ENCODE data around the gene PFN1.
"Not testable (repeated sequence)": the region's sequence is repeated elsewhere in the genome, so short reads cannot be mapped to it uniquely, and the experiment has no call there.

The PFN1 gene

DNA sequence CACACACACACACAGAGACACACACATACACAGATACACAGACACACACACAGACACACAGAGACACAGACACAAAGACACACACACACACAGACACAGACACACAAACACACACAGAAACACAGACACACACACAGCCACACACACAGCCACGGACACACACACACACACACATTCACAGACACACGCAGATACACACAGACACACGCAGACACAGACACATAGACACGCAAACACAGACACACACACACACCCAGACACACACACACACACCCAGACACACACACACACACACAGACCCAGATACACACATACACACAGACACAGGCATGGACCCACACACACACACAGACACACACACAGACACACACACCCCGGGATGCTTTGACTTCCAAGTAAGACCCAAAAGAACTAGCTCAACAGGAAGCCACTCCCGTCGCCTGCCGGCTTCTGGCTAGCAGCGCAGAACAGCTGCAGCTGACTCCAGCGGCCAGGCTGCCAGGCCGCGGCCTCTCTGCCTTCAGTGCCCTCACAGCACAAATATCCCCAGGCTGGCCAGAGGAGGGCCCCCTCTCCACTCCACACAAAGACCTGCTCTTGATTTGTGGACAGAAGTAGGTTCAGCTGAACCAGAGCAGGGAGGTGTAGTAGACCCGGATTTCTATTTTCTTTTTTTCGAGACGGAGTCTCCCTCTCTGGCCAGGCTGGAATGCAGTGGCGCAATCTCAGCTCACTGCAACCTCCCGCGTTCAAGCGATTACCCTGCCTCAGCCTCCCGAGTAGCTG, 39.4 kb downstream of the PFN1 start:
- Histone ChIP-seq H3K4me2 (peak overlapping the region; percentile 52 to 78 (median 71)), H3K9ac (peak overlapping the region; percentile 21 to 66 (median 49); a peak in 20 of 22 replicates), H3K36me3 (no peaks in the 10 kb centered on the region), H3K4me1 (peaks cover 18 to 31% (median 24%) of the 10 kb centered on the region in 10 experiments), H4K20me1 (no peaks in the 10 kb centered on the region), H3K27me3 (no peaks in the 10 kb centered on the region), H3K9me3 (replicated peaks in 1 of 11) (no peaks in the 10 kb centered on the region), H3K4me3 (no peak overlapping the region), H3K27ac (peak overlapping the region in 10 of 11 experiments; percentile 49 to 71 (median 65); a peak in 20 of 22 replicates)
- TF ChIP-seq Cebpa-rat (IDR thresholded peaks at IDR 0.05) = no peak

DNA sequence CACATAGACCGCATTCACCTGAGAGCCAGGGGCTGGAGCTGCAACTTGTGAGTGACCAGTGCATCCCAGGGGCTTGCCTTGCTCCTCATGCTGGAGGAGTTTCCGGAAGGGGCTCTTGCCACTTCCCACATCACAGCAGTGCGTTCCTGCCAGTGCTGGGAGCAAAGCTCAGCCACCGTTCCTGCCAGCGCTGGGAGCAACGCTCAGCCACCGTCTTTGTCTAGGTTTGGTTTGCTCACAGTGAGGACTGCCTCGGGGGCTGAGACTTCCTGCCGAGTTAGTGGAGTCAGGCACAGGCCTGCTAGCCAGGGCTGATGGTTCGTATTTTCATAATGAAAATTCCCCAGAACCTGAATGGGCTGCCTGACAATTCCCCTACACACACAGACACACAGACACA, 40.0 kb downstream of the PFN1 start:
- Histone ChIP-seq H3K4me3 (no peak overlapping the region), H3K4me2 (peak overlapping the region; percentile 52 to 78 (median 71)), H4K20me1 (no peaks in the 10 kb centered on the region; a peak in 1 of 22 replicates), H3K27me3 (no peaks in the 10 kb centered on the region), H3K27ac (peak overlapping the region in 10 of 11 experiments; percentile 49 to 71 (median 65); a peak in 19 of 22 replicates), H3K9ac (peak overlapping the region; percentile 1 to 66 (median 49); a peak in 18 of 22 replicates), H3K36me3 (no peaks in the 10 kb centered on the region), H3K4me1 (peaks cover 21 to 35% (median 28%) of the 10 kb centered on the region in 10 experiments), H3K9me3 (replicated peaks in 1 of 11) (no peaks in the 10 kb centered on the region)
- no peak for TF ChIP-seq Cebpa-rat (IDR thresholded peaks at IDR 0.05)

DNA sequence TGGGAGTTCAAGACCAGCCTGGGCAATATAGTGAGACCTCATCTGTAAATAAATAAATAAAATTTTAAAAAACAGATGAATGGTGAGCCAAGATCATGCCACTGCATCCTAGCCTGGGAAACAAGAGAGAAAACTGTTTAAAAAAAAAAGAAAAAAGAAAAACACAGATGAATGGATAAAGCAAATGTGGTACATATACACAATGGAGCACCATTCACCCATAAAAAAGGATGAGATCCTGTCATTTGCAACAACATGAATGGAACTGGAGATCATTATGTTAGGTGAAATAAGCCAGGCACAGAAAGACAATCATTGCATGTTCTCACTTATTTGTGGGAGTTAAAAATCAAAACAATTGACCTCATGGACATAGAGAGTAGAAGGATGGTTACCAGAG, 41.7 kb downstream of the PFN1 start:
- H3K4me2 ChIP-seq; H3K4me3 ChIP-seq; H3K9me3 ChIP-seq (replicated peaks in 1 of 11); H3K27ac ChIP-seq; H3K27me3 ChIP-seq; H4K20me1 ChIP-seq; H3K36me3 ChIP-seq; H3K9ac ChIP-seq: not testable (repeated sequence)
- peaks cover 34 to 44% (median 38%) of the 10 kb centered on the region in 10 experiments for H3K4me1 ChIP-seq

DNA sequence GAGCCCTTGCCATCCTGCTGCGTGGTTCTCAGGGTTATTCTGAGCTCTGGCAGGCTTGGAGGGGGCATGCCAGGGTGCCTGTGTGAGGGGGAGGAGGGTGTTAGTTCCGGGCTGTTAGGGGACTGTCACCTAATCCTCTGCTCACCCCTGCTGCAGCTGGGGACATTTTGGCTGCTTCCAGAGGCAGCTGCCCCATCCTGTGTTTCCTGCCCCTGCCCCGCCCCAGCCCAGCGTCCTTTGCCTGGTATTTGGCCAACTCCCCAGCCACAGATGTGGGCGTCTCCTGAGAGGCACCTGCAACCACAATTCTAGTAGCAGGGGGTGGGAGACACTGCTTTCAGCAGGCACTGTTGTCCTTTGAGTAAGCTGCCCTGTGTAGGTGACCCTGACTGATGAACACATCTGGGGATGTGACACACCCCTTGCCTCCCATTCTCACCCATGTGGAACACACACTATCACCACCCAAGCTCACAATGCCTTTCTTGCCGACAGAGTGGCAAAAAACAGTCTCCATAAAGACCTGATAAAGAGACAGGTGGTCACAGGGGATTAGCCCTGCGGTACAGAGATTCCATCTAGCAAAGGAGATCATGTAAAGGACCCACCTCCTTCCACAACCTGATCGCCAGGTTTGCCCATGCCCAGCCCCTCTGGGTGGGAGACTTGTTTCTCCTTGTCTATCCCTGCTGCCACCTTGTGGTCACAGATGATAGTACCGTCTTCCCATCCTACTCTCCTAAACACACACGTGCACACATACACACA, 45.1 kb downstream of the PFN1 start, which contains the start of gene CHRNE:
Gene CHRNE, minus strand, starts transcription at position 48 of the 768 bp plus-strand sequence. Its CDS starts 35 bp downstream, at position 13.
- Histone ChIP-seq H3K4me2 (peak within 1 kb of the TSS; percentile 57 to 89 (median 71)), H3K36me3 (0 out of 22 replicates have a peak, but pooled peaks cover 0 to 5% (median 0%) of the 10 kb centered on the region in 11 experiments), H3K4me3 (peak within 1 kb of the TSS in 1 of 10 experiments; percentile 24; a peak in 1 of 20 replicates), H3K9ac (peak within 1 kb of the TSS in 9 of 11 experiments; percentile 3 to 49 (median 29); a peak in 9 of 22 replicates), H3K27ac (peak within 1 kb of the TSS in 4 of 11 experiments; percentile 3 to 44 (median 17); a peak in 6 of 22 replicates), H3K9me3 (replicated peaks in 1 of 11) (no peaks in the 10 kb centered on the region), H3K4me1 (peaks cover 46 to 59% (median 53%) of the 10 kb centered on the region in 10 experiments), H4K20me1 (peaks cover 0 to 10% (median 0%) of the 10 kb centered on the region in 11 experiments; a peak in 6 of 22 replicates), H3K27me3 (peaks cover 24 to 32% (median 31%) of the 10 kb centered on the region in 11 experiments)
- no peak for TF ChIP-seq Cebpa-rat (IDR thresholded peaks at IDR 0.05)

DNA sequence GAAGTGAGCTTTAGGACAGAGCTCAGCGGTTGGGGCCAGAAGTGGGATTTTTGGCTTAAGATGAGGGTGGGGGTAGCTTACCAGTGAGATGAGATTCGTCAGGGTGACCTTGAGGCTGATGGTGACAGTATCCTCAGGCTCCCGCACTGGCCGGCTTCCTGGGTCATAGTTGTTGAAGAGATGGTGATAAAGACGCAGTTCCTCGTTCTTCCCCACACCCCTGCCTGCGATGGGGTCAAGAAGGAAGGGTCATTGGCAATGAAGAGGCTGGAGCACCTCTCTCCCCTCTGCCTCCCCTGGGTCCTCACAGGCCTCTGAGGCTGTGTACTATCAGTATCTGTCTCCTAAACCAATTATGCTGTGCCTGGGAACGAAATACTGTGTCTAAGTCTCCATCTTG, 45.8 kb downstream of the PFN1 start:
- Histone ChIP-seq H4K20me1 (peaks cover 0 to 12% (median 0%) of the 10 kb centered on the region in 11 experiments; a peak in 6 of 22 replicates), H3K27ac (peak overlapping the region in 4 of 11 experiments; percentile 3 to 44 (median 17); a peak in 6 of 22 replicates), H3K4me1 (peaks cover 42 to 56% (median 51%) of the 10 kb centered on the region in 10 experiments), H3K4me2 (peak overlapping the region; percentile 57 to 89 (median 71)), H3K9me3 (replicated peaks in 1 of 11) (no peaks in the 10 kb centered on the region), H3K9ac (peak overlapping the region in 8 of 11 experiments; percentile 3 to 49 (median 29); a peak in 7 of 22 replicates), H3K36me3 (peaks cover 0 to 8% (median under 1%) of the 10 kb centered on the region in 11 experiments; a peak in 8 of 22 replicates), H3K4me3 (no peak overlapping the region), H3K27me3 (peaks cover 26 to 38% (median 34%) of the 10 kb centered on the region in 11 experiments)
- no peak for TF ChIP-seq Cebpa-rat (IDR thresholded peaks at IDR 0.05)

DNA sequence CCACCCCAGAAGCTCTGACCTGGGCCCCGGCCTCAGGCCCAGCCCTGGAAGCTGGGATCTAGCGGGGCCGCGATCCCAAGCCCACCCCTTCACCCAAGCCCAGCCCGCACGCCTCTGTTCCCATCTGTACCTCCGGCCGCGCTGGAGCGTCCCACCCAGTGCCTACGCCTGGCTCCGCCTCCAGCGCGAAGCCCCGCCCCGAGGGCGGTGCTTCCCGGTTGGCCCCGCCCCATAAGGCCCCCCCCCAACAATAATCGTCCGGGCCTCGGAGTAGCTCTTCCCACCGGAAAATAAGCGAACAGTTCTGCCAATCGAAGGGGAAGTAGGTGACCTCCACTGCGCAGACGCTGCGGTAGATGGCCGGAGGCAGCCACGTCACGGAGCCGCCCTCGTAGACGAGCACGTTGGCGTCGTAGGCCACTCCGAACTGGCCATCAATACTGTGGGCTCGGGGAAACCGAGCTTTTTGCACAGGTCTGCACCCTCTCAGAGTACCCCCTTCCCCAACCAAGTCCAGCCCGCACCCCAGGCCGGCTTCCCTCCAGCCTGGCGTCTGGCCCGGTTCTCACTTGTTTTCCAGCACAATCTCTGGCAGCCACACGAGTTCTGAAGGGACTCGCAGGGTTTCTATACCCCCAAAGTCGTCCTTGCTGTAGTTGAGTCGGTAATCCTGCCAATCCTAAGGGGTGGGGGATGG, 46.5 kb downstream of the PFN1 start:
- H3K36me3 ChIP-seq = peaks cover 6 to 15% (median 8%) of the 10 kb centered on the region in 11 experiments; a peak in 21 of 22 replicates
- H4K20me1 ChIP-seq = peaks cover 0 to 19% (median 0%) of the 10 kb centered on the region in 11 experiments; a peak in 9 of 22 replicates
- peaks cover 42 to 63% (median 52%) of the 10 kb centered on the region in 10 experiments for H3K4me1 ChIP-seq
- peak overlapping the region in 1 of 11 experiments; percentile 24; a peak in 1 of 22 replicates for H3K9ac ChIP-seq
- H3K9me3 ChIP-seq (replicated peaks in 1 of 11) = no peaks in the 10 kb centered on the region
- peaks cover 26 to 44% (median 35%) of the 10 kb centered on the region in 11 experiments for H3K27me3 ChIP-seq
- TF ChIP-seq Cebpa-rat (IDR thresholded peaks at IDR 0.05) = no peak
- H3K4me2 ChIP-seq = peak overlapping the region in 10 of 11 experiments; percentile 57 to 89 (median 76); a peak in 15 of 22 replicates
- H3K4me3 ChIP-seq = no peak overlapping the region
- H3K27ac ChIP-seq = peak overlapping the region in 2 of 11 experiments; percentile 16 to 44; a peak in 2 of 22 replicates

DNA sequence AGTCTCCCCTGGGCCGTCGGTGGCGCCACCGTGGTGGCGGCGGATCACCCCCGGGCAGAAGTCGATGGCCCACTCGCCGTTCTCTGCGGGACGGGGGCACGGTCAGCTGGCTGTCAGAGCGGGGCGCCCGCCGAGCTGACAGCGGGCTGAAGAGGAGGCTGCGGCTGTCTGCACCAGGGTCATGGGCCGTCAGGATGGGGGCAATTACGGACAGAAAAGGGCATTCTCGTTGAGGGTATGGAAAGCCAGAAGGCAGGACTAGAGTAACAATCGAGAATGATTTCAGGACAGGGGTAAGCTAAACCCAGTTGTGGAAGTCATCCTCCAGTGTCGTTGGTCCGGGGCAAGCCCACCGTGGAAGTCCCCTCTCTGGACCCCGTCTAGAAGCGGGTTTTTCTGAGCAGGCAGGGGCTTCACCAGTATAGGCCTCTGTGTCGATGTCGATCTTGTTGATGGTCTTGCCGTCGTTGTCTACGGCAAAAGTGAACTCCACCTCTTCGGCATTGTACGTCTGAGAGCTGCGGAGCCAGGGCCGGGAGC, 47.2 kb downstream of the PFN1 start:
- Histone ChIP-seq H3K9me3 (replicated peaks in 1 of 11) (no peaks in the 10 kb centered on the region), H3K27ac (peak overlapping the region in 1 of 11 experiments; percentile 17; a peak in 2 of 22 replicates), H3K4me2 (peak overlapping the region; percentile 64 to 89 (median 80)), H3K4me3 (peak overlapping the region in 6 of 10 experiments; percentile 25 to 55 (median 40); a peak in 6 of 20 replicates), H3K9ac (peak overlapping the region in 2 of 11 experiments; percentile 8 to 68; a peak in 1 of 22 replicates), H4K20me1 (peaks cover 0 to 25% (median 0%) of the 10 kb centered on the region in 11 experiments; a peak in 9 of 22 replicates), H3K4me1 (peaks cover 42 to 64% (median 53%) of the 10 kb centered on the region in 10 experiments), H3K36me3 (peaks cover 12 to 21% (median 14%) of the 10 kb centered on the region in 11 experiments; a peak in 21 of 22 replicates), H3K27me3 (peaks cover 26 to 44% (median 35%) of the 10 kb centered on the region in 11 experiments)
- TF ChIP-seq Cebpa-rat (IDR thresholded peaks at IDR 0.05) = no peak

All from BLaER1 treated with 17β-estradiol and CSF1 and Interleukin-3, amounts not matched to agents 10 nM and 100 nM (cell line).